Loucy (cell line): ENCODE measurements around the gene SORCS1.

ENCODE experiments used
- H2AFZ ChIP-seq: fragments of 200-600 bp; sonication (generic); 2 replicates; pipeline ENCODE4 v1.6.0; 2016; ENCODE audit warnings: antibody characterized with exemption, mild to moderate bottlenecking, low read length, moderate library complexity
- H3F3A ChIP-seq: fragments of 200-600 bp; 2 replicates; pipeline ENCODE4 v1.6.0; 2016; ENCODE audit warnings: antibody characterized with exemption, low read depth, mild to moderate bottlenecking
- H3K27me3 ChIP-seq: fragments of 200-600 bp; sonication (generic); 2 replicates; pipeline ENCODE4 v1.6.1; 2014; ENCODE audit warnings: low read length, mild to moderate bottlenecking; ENCODE audit not compliant: insufficient read depth, poor library complexity, severe bottlenecking
- H3K36me3 ChIP-seq: fragments of 200-600 bp; sonication (generic); 2 replicates; pipeline ENCODE4 v1.6.1; 2016; ENCODE audit warnings: low read length; ENCODE audit not compliant: insufficient read depth
- H3K4me1 ChIP-seq: fragments of 200-600 bp; sonication (generic); 2 replicates; pipeline ENCODE4 v1.5.1; 2014; ENCODE audit warnings: low read length, mild to moderate bottlenecking; ENCODE audit not compliant: insufficient read depth, poor library complexity, severe bottlenecking
- H3K4me2 ChIP-seq: fragments of 200-600 bp; sonication (generic); 2 replicates; pipeline ENCODE4 v1.6.0; 2014; ENCODE audit warnings: antibody characterized with exemption, low read length, low read depth, mild to moderate bottlenecking; ENCODE audit not compliant: poor library complexity, severe bottlenecking
- H3K4me3 ChIP-seq: fragments of 200-600 bp; sonication (generic); 2 replicates; pipeline ENCODE4 v1.5.1; 2014; ENCODE audit warnings: low read length, mild to moderate bottlenecking, mixed read lengths; ENCODE audit not compliant: poor library complexity, severe bottlenecking
- H3K79me2 ChIP-seq: fragments of 200-600 bp; sonication (generic); 2 replicates; pipeline ENCODE4 v1.6.1; 2014; ENCODE audit warnings: low read length; ENCODE audit not compliant: insufficient read depth
- H3K9ac ChIP-seq: fragments of 200-600 bp; sonication (generic); 2 replicates; pipeline ENCODE4 v1.6.0; 2014; ENCODE audit warnings: mild to moderate bottlenecking, low read depth, low read length, moderate library complexity; ENCODE audit not compliant: poor library complexity, severe bottlenecking
- H3K9me2 ChIP-seq: fragments of 200-600 bp; sonication (generic); replicated peaks from 2 replicates; pipeline ENCODE4 v1.6.1; 2016; ENCODE audit warnings: low read depth, low read length, mixed read lengths
- H3K9me3 ChIP-seq: fragments of 200-600 bp; sonication (generic); 2 replicates; pipeline ENCODE4 v1.6.1; 2014; ENCODE audit warnings: mild to moderate bottlenecking, antibody characterized with exemption, low read length, low read depth; ENCODE audit not compliant: insufficient read depth
- H4K20me1 ChIP-seq: fragments of 200-600 bp; sonication (generic); 2 replicates; pipeline ENCODE4 v1.6.0; 2014; ENCODE audit warnings: antibody characterized with exemption, low read length, mild to moderate bottlenecking; ENCODE audit not compliant: insufficient read depth, poor library complexity, severe bottlenecking
- CTCF ChIP-seq: fragments of 200-600 bp; sonication (generic); conservative IDR thresholded peaks from 2 replicates; pipeline ENCODE4 v1.5.1; 2014; ENCODE audit warnings: mild to moderate bottlenecking, antibody characterized with exemption, low read length
- EZH2phosphoT487 ChIP-seq: fragments of 200-600 bp; IDR thresholded peaks from 2 replicates; pipeline ENCODE4 v1.6.1; 2018; ENCODE audit warnings: antibody characterized with exemption, mild to moderate bottlenecking, moderate library complexity, borderline replicate concordance

Gene SORCS1

GRCh38 chr10:107072028-107072427 is 92.5 kb downstream of the SORCS1 start:
- no peaks in the 10 kb centered on the region for H3F3A ChIP-seq
- no peak overlapping the region for H3K9ac ChIP-seq
- H3K4me1 ChIP-seq = no peaks in the 10 kb centered on the region
- H3K36me3 ChIP-seq = no peaks in the 10 kb centered on the region
- TF ChIP-seq CTCF (no peak), EZH2phosphoT487 (no peak)
- H2AFZ ChIP-seq = no peak overlapping the region
- no peaks in the 10 kb centered on the region for H4K20me1 ChIP-seq
- no peaks in the 10 kb centered on the region for H3K79me2 ChIP-seq
- no peaks in the 10 kb centered on the region for H3K9me2 ChIP-seq
- H3K9me3 ChIP-seq = no peaks in the 10 kb centered on the region
- no peak overlapping the region for H3K4me2 ChIP-seq
- no peaks in the 10 kb centered on the region for H3K27me3 ChIP-seq
- no peak overlapping the region for H3K4me3 ChIP-seq

- TF ChIP-seq EZH2phosphoT487 = no peak
- Histone ChIP-seq H4K20me1 (no peaks in the 10 kb centered on the region), H3K4me2 (no peak overlapping the region), H3K4me1 (no peaks in the 10 kb centered on the region), H3K79me2 (no peaks in the 10 kb centered on the region), H3K9me2 (no peaks in the 10 kb centered on the region), H3K9ac (no peak overlapping the region), H2AFZ (no peak overlapping the region), H3K27me3 (no peaks in the 10 kb centered on the region), H3K4me3 (no peak overlapping the region), H3F3A (no peaks in the 10 kb centered on the region), H3K36me3 (no peaks in the 10 kb centered on the region), H3K9me3 (no peaks in the 10 kb centered on the region)
These were observed 93.2 kb downstream of the SORCS1 start for GRCh38 chr10:107071301-107071700.

GRCh38 chr10:107067843-107068242 is 96.7 kb downstream of the SORCS1 start:
- Histone ChIP-seq H3K79me2 (no peaks in the 10 kb centered on the region), H3K9ac (no peak overlapping the region), H3K4me1 (no peaks in the 10 kb centered on the region), H4K20me1 (no peaks in the 10 kb centered on the region), H2AFZ (no peak overlapping the region), H3K36me3 (no peaks in the 10 kb centered on the region), H3K9me2 (no peaks in the 10 kb centered on the region), H3K4me2 (no peak overlapping the region), H3K4me3 (no peak overlapping the region), H3F3A (no peaks in the 10 kb centered on the region), H3K27me3 (no peaks in the 10 kb centered on the region), H3K9me3 (no peaks in the 10 kb centered on the region)
- TF ChIP-seq CTCF (no peak), EZH2phosphoT487 (no peak)

- no peaks in the 10 kb centered on the region for H3K4me1 ChIP-seq
- H2AFZ ChIP-seq = no peak overlapping the region
- no peaks in the 10 kb centered on the region for H3K36me3 ChIP-seq
- H3K9me2 ChIP-seq = no peaks in the 10 kb centered on the region
- no peaks in the 10 kb centered on the region for H4K20me1 ChIP-seq
- no peak overlapping the region for H3K4me3 ChIP-seq
- H3K4me2 ChIP-seq = no peak overlapping the region
- TF ChIP-seq CTCF (no peak), EZH2phosphoT487 (no peak)
- H3K9ac ChIP-seq = no peak overlapping the region
- H3K27me3 ChIP-seq = no peaks in the 10 kb centered on the region
- no peaks in the 10 kb centered on the region for H3K9me3 ChIP-seq
- H3F3A ChIP-seq = no peaks in the 10 kb centered on the region
- no peaks in the 10 kb centered on the region for H3K79me2 ChIP-seq
These were observed 100.4 kb downstream of the SORCS1 start for GRCh38 chr10:107064075-107064474.
